B cell (primary cell): ENCODE results near the gene ATP12A. TPM values are rescaled to one million over a fixed set of nuclear protein-coding genes. Genes with fewer than 3 reads are reported as not detected.

ENCODE experiments used
- ATAC-seq: fragments of 200-7000 bp; cut with Tn5 transposase; one replicate; pipeline ENCODE4 v1.10.0; 2021; ENCODE audit warnings: low read depth, mild to moderate bottlenecking, moderate number of reproducible peaks, moderate library complexity
- CTCF ChIA-PET: fragments of 350-600 bp; sonication (Branson Sonifier 250); formaldehyde crosslinking; loops from one replicate; lab custom pipeline; 2021; ENCODE audit warnings: antibody characterized with exemption, inconsistent platforms; lab: Charles Lee
- POLR2A ChIA-PET: fragments of 350-600 bp; sonication (Branson Sonifier 250); formaldehyde crosslinking; loops from one replicate; lab custom pipeline; 2021; ENCODE audit warnings: antibody characterized with exemption; lab: Charles Lee
- DNase-seq: peaks from one replicate; pipeline ENCODE4 v3.0.0; 2013
- H2AFZ ChIP-seq: 2 replicates; pipeline ENCODE4 v1.6.1; 2012; ENCODE audit warnings: mild to moderate bottlenecking, low read depth, low read length; ENCODE audit not compliant: insufficient read depth, poor library complexity, severe bottlenecking
- H3K27ac ChIP-seq, 2 donors: 1 replicate in 1 of 2; 2 replicates in 1 of 2; pipeline ENCODE4 v1.5.1; 2012 to 2013; ENCODE audit warnings: low read length in 2 of 2, mild to moderate bottlenecking in 2 of 2, moderate library complexity in 1 of 2
- H3K27me3 ChIP-seq, 4 experiments: fragments of 200-600 bp in 1 of 4; sonication (generic) in 1 of 4; replicated peaks in 1 of 4; 1 replicate in 2 of 4; 2 replicates in 2 of 4; pipeline versions ENCODE4 v1.6.1 to v1.7.0; 2013 to 2016; ENCODE audit warnings: low read length in 3 of 4, mild to moderate bottlenecking in 2 of 4, mixed read lengths in 1 of 4, moderate library complexity in 1 of 4; ENCODE audit not compliant: insufficient read depth in 4 of 4, control insufficient read depth in 3 of 4; ENCODE audit errors: control extremely low read depth in 1 of 4
- H3K36me3 ChIP-seq, 2 experiments: replicated peaks in 1 of 2; 1 replicate in 1 of 2; 2 replicates in 1 of 2; pipeline versions ENCODE4 v1.6.1 to v1.7.1; 2013; ENCODE audit warnings: low read length in 1 of 2; ENCODE audit not compliant: insufficient read depth in 2 of 2, control insufficient read depth in 1 of 2; ENCODE audit errors: control extremely low read depth in 1 of 2, extremely low read depth in 1 of 2
- H3K4me1 ChIP-seq, 2 donors: fragments of 200-600 bp in 1 of 2; sonication (generic) in 1 of 2; 1 replicate in 1 of 2; 2 replicates in 1 of 2; pipeline versions ENCODE4 v1.5.1 to v1.6.1; 2013 to 2017; ENCODE audit warnings: low read length in 2 of 2; ENCODE audit not compliant: control insufficient read depth in 2 of 2, insufficient read depth in 2 of 2
- H3K4me2 ChIP-seq: replicated peaks from 2 replicates; pipeline ENCODE3; 2012; ENCODE audit warnings: mild to moderate bottlenecking, low read depth, low read length; ENCODE audit not compliant: poor library complexity, severe bottlenecking
- H3K4me3 ChIP-seq, 5 experiments: fragments of 200-600 bp in 1 of 5; sonication (generic) in 1 of 5; 1 replicate in 3 of 5; 2 replicates in 2 of 5; pipeline versions ENCODE4 v1.5.1 to v1.7.0; 2011 to 2016; ENCODE audit warnings: low read length in 4 of 5, mild to moderate bottlenecking in 4 of 5, low read depth in 2 of 5, control low read depth in 1 of 5, moderate library complexity in 1 of 5; ENCODE audit not compliant: insufficient read depth in 1 of 5; ENCODE audit errors: control extremely low read depth in 1 of 5, extremely low read depth in 1 of 5
- H3K79me2 ChIP-seq: fragments of 200-600 bp; sonication (generic); one replicate; pipeline ENCODE4 v1.6.0; 2016; ENCODE audit warnings: low read length; ENCODE audit not compliant: control insufficient read depth, insufficient read depth
- H3K9ac ChIP-seq: fragments of 200-600 bp; sonication (generic); 2 replicates; pipeline ENCODE4 v1.6.1; 2017; ENCODE audit warnings: mild to moderate bottlenecking, low read length, moderate library complexity
- H3K9me3 ChIP-seq, 3 donors: one replicate each; pipeline versions ENCODE4 v1.6.1 to v1.7.1; 2013; ENCODE audit warnings: low read length in 2 of 3; ENCODE audit not compliant: control insufficient read depth in 2 of 3, insufficient read depth in 1 of 3; ENCODE audit errors: control extremely low read depth in 1 of 3
- H4K20me1 ChIP-seq: 2 replicates; pipeline ENCODE4 v1.6.0; 2012; ENCODE audit warnings: mild to moderate bottlenecking, low read length; ENCODE audit not compliant: insufficient read depth, control insufficient read depth, poor library complexity, severe bottlenecking
- H3K27ac Mint-ChIP-seq: one replicate; pipeline ENCODE4 v1.8.0; 2021; ENCODE audit warnings: mixed read lengths
- H3K27me3 Mint-ChIP-seq: one replicate; pipeline ENCODE4 v1.8.0; 2021; ENCODE audit warnings: mixed read lengths
- H3K4me1 Mint-ChIP-seq: one replicate; pipeline ENCODE4 v1.8.0; 2021; ENCODE audit warnings: mixed read lengths
- H3K4me3 Mint-ChIP-seq: one replicate; pipeline ENCODE4 v1.8.0; 2021; ENCODE audit warnings: mixed read lengths
- H3K9me3 Mint-ChIP-seq: one replicate; pipeline ENCODE4 v1.8.0; 2022; ENCODE audit warnings: mixed read lengths; ENCODE audit not compliant: insufficient read depth
- EZH2 ChIP-seq: IDR thresholded peaks from 2 replicates; pipeline ENCODE4 v1.6.1; 2012; ENCODE audit warnings: borderline replicate concordance, low read depth, mild to moderate bottlenecking, moderate library complexity, low read length; ENCODE audit not compliant: insufficient read depth, poor library complexity, severe bottlenecking
- WGBS: methylation state at CpG from one replicate; pipeline ENCODE4 v1.1.5; 2013; ENCODE audit warnings: missing lambda C conversion rate; ENCODE audit not compliant: insufficient coverage; 5-methylcytosine and 5-hydroxymethylcytosine counted together
- intact Hi-C: fragments of 100-400 bp; cut with micrococcal nuclease; formaldehyde crosslinking; loops from one replicate; pipeline ENCODE4 v1.10.0; 2022
- polyA plus RNA-seq: library from polyadenylated mRNA; depleted of rRNA; stranded (reverse); fragments of >200 nt; gene quantifications from 2 replicates; pipeline ENCODE4 v1.2.3, GENCODE V29; 2012
- total RNA-seq, 2 donors: library from RNA; stranded (reverse); fragments of 120-200 nt in 1 of 2; gene quantifications; 1 replicate in 1 of 2; 2 replicates in 1 of 2; pipeline versions ENCODE4 v1.2.3 to v1.2.4, GENCODE V29; 2013 to 2022
- TF ChIP-seq, protein P1 (sequence below): fragments of 200-600 bp; IDR thresholded peaks from one replicate; pipeline ENCODE4 v1.8.0; 2022; ENCODE audit warnings: antibody characterized with exemption, mild to moderate bottlenecking

Gene ATP12A
- total and polyA plus RNA-seq, 2 donors (not counting 1 experiment from before 2014, with no cell fraction given), result not detected

DNA sequence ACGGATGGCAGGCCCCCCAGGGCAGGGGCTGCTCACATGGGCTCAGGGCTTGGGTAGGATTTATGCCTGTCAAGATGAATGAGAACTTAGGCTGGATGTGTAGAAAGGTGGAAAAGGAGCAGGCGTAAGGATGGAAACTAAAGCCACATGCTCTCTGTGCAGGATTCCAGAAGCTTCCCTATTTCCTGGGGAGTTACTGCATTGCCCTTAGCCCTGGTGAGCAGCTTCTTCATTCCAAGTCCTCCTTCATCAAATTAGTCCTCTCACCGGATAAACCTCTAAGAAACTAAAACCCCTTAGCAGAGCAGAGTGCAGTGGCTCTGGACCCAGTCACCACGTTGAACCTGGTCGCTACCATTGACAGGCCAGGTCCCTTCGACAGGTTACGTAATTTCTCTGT is 7.4 kb downstream of the ATP12A start:
- WGBS, result 92% methylated on average over 3 of the region's 7 CpGs
- Histone ChIP-seq H3K4me1 (peaks cover 9 to 11% of the 10 kb centered on the region in 2 donors), H4K20me1 (no peaks in the 10 kb centered on the region), H3K9ac (no peak overlapping the region), H3K79me2 (no peaks in the 10 kb centered on the region), H3K9me3 (no peaks in the 10 kb centered on the region), H3K36me3 (no peaks in the 10 kb centered on the region), H3K27me3 (peaks cover 0 to 24% (median 3%) of the 10 kb centered on the region in 4 experiments), H3K4me2 (no peak overlapping the region), H3K4me3 (no peak overlapping the region), H3K27ac (no peak overlapping the region), H2AFZ (no peak overlapping the region)
- Mint-ChIP-seq H3K4me3 (no peak overlapping the region), H3K9me3 (no peaks in the 10 kb centered on the region), H3K27ac (no peak overlapping the region), H3K27me3 (peaks cover 43% of the 10 kb centered on the region), H3K4me1 (peaks cover 14% of the 10 kb centered on the region)
- intact Hi-C loops, result no loop called here
- DNase-seq (no peak), ATAC-seq (no peak)
- ChIA-PET POLR2A (no interaction called here), CTCF (no interaction called here)
- no peak for TF ChIP-seq EZH2
- TF ChIP-seq, protein P1, sequence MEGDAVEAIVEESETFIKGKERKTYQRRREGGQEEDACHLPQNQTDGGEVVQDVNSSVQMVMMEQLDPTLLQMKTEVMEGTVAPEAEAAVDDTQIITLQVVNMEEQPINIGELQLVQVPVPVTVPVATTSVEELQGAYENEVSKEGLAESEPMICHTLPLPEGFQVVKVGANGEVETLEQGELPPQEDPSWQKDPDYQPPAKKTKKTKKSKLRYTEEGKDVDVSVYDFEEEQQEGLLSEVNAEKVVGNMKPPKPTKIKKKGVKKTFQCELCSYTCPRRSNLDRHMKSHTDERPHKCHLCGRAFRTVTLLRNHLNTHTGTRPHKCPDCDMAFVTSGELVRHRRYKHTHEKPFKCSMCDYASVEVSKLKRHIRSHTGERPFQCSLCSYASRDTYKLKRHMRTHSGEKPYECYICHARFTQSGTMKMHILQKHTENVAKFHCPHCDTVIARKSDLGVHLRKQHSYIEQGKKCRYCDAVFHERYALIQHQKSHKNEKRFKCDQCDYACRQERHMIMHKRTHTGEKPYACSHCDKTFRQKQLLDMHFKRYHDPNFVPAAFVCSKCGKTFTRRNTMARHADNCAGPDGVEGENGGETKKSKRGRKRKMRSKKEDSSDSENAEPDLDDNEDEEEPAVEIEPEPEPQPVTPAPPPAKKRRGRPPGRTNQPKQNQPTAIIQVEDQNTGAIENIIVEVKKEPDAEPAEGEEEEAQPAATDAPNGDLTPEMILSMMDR, result no peak

DNA sequence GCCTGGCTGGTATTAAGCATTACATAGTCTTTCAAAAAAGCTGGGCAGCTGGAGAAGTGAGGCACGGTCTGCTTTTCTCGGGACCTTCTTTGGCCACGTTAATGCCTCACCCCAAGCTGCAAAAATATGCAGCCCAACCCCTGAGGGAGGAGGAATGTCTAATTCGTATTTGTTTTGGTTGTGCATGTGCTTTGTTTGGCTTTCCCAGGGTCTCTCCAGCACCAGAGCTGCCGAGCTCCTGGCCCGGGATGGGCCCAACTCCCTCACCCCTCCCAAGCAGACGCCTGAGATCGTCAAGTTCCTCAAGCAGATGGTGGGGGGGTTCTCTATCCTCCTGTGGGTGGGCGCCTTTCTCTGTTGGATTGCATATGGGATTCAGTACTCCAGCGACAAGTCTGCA is 7.9 kb downstream of the ATP12A start:
- Histone ChIP-seq H4K20me1 (no peaks in the 10 kb centered on the region), H3K36me3 (no peaks in the 10 kb centered on the region), H3K27me3 (peaks cover 0 to 23% (median 6%) of the 10 kb centered on the region in 4 experiments), H3K4me3 (no peak overlapping the region), H3K27ac (no peak overlapping the region), H3K4me1 (peaks cover 9 to 11% of the 10 kb centered on the region in 2 donors), H2AFZ (no peak overlapping the region), H3K4me2 (no peak overlapping the region), H3K9me3 (no peaks in the 10 kb centered on the region), H3K79me2 (no peaks in the 10 kb centered on the region), H3K9ac (no peak overlapping the region)
- H3K4me3 Mint-ChIP-seq, result no peak overlapping the region
- WGBS, result 84% methylated on average over 5 of the region's 10 CpGs
- no peak for ATAC-seq
- TF ChIP-seq EZH2, result no peak
- TF ChIP-seq, protein P1, result no peak
- CTCF ChIA-PET, result no interaction called here
- peaks cover 47% of the 10 kb centered on the region for H3K27me3 Mint-ChIP-seq
- intact Hi-C loops, result no loop called here
- H3K9me3 Mint-ChIP-seq, result no peaks in the 10 kb centered on the region
- POLR2A ChIA-PET, result no interaction called here
- DNase-seq, result no peak
- no peak overlapping the region for H3K27ac Mint-ChIP-seq
- peaks cover 14% of the 10 kb centered on the region for H3K4me1 Mint-ChIP-seq
